Immature natural killer cell (primary cell): Measurements from ENCODE around the gene NRIP3. TPM values are rescaled to one million over a fixed set of nuclear protein-coding genes. Genes with fewer than 3 reads are reported as not detected.
"Not testable (repeated sequence)": the region's sequence is repeated elsewhere in the genome, so short reads cannot be mapped to it uniquely, and the experiment has no call there.

ENCODE experiments used
- DNase-seq, 3 donors: peaks; one replicate each; pipeline ENCODE4 v3.0.0; 2022; ENCODE audit warnings: mixed read lengths in 1 of 3
- H3K27ac Mint-ChIP-seq, 6 donors: one replicate each; pipeline ENCODE4 v1.8.0; 2020; ENCODE audit warnings: mixed read lengths in 6 of 6, mild to moderate bottlenecking in 5 of 6, inconsistent platforms in 4 of 6, moderate library complexity in 3 of 6
- H3K27me3 Mint-ChIP-seq, 3 donors: one replicate each; pipeline ENCODE4 v1.8.0; 2020 to 2021; ENCODE audit warnings: low read depth in 3 of 3, mild to moderate bottlenecking in 3 of 3, mixed read lengths in 3 of 3, moderate library complexity in 3 of 3, inconsistent platforms in 1 of 3
- H3K36me3 Mint-ChIP-seq, 3 donors: one replicate each; pipeline ENCODE4 v1.8.0; 2020; ENCODE audit warnings: mixed read lengths in 3 of 3, inconsistent platforms in 2 of 3, mild to moderate bottlenecking in 2 of 3
- H3K4me1 Mint-ChIP-seq, 2 donors: one replicate each; pipeline ENCODE4 v1.8.0; 2020; ENCODE audit warnings: inconsistent platforms in 2 of 2, mild to moderate bottlenecking in 2 of 2, mixed read lengths in 2 of 2, moderate library complexity in 1 of 2
- H3K4me3 Mint-ChIP-seq, 5 donors: one replicate each; pipeline ENCODE4 v1.8.0; 2020; ENCODE audit warnings: mild to moderate bottlenecking in 5 of 5, mixed read lengths in 5 of 5, inconsistent platforms in 3 of 5, moderate library complexity in 3 of 5
- H3K9me3 Mint-ChIP-seq, 6 donors: one replicate each; pipeline ENCODE4 v1.8.0; 2020; ENCODE audit warnings: mild to moderate bottlenecking in 6 of 6, mixed read lengths in 6 of 6, inconsistent platforms in 4 of 6, moderate library complexity in 3 of 6
- polyA plus RNA-seq, 3 donors: library from polyadenylated mRNA; unstranded; fragments of 300-500 nt; fragmentation: Illumina TruSeq; gene quantifications; one replicate each; pipeline ENCODE4 v1.2.3, GENCODE V29; 2021

Gene NRIP3
- polyA plus RNA-seq, 3 donors from 2014 or later = 0.19 to 1.1 TPM; not detected in 1

- no peak for DNase-seq
These were observed 23.3 kb downstream of the NRIP3 start for GRCh38 chr11:8980485-8980884.

GRCh38 chr11:8979365-8979764, 24.4 kb downstream of the NRIP3 start:
- not testable (repeated sequence) for H3K4me1 Mint-ChIP-seq, H3K36me3 Mint-ChIP-seq, H3K4me3 Mint-ChIP-seq, H3K9me3 Mint-ChIP-seq, DNase-seq, H3K27me3 Mint-ChIP-seq, H3K27ac Mint-ChIP-seq

More at GRCh38 chr11:8980485-8980884, 23.3 kb downstream of the NRIP3 start:
- H3K4me3 Mint-ChIP-seq = no peak overlapping the region
- H3K36me3 Mint-ChIP-seq = no peaks in the 10 kb centered on the region
- no peaks in the 10 kb centered on the region for H3K4me1 Mint-ChIP-seq
- H3K9me3 Mint-ChIP-seq = no peaks in the 10 kb centered on the region
- no peak overlapping the region for H3K27ac Mint-ChIP-seq
- no peaks in the 10 kb centered on the region for H3K27me3 Mint-ChIP-seq

- Mint-ChIP-seq H3K27ac (no peak overlapping the region), H3K4me1 (no peaks in the 10 kb centered on the region), H3K27me3 (no peaks in the 10 kb centered on the region), H3K36me3 (peaks cover 0 to 5% (median 3%) of the 10 kb centered on the region in 3 donors), H3K9me3 (no peaks in the 10 kb centered on the region), H3K4me3 (no peak overlapping the region)
- no peak for DNase-seq
These were observed 30.7 kb downstream of the NRIP3 start for GRCh38 chr11:8973121-8973520.

GRCh38 chr11:8971924-8972316, 31.9 kb downstream of the NRIP3 start:
- Mint-ChIP-seq H3K27ac (no peak overlapping the region), H3K4me1 (no peaks in the 10 kb centered on the region), H3K9me3 (no peaks in the 10 kb centered on the region), H3K36me3 (peaks cover 0 to 5% (median 3%) of the 10 kb centered on the region in 3 donors), H3K4me3 (no peak overlapping the region), H3K27me3 (no peaks in the 10 kb centered on the region)
- DNase-seq = no peak

GRCh38 chr11:8971196-8971923, 32.4 kb downstream of the NRIP3 start:
- Mint-ChIP-seq H3K27me3 (no peaks in the 10 kb centered on the region), H3K9me3 (no peaks in the 10 kb centered on the region), H3K4me3 (no peak overlapping the region), H3K4me1 (no peaks in the 10 kb centered on the region), H3K36me3 (peaks cover 0 to 5% (median 3%) of the 10 kb centered on the region in 3 donors), H3K27ac (no peak overlapping the region)
- no peak for DNase-seq

- Mint-ChIP-seq H3K9me3 (no peaks in the 10 kb centered on the region), H3K27me3 (peaks cover 0 to 3% (median 1%) of the 10 kb centered on the region in 3 donors), H3K27ac (peak overlapping the region in 1 of 6 donors; percentile 55), H3K36me3 (peaks cover 0 to 5% (median 3%) of the 10 kb centered on the region in 3 donors), H3K4me1 (peaks cover 28 to 32% of the 10 kb centered on the region in 2 donors), H3K4me3 (no peak overlapping the region)
- no peak for DNase-seq
These were observed 36.6 kb downstream of the NRIP3 start for GRCh38 chr11:8967184-8967583.

- Mint-ChIP-seq H3K36me3 (peaks cover 0 to 5% (median 3%) of the 10 kb centered on the region in 3 donors), H3K27me3 (peaks cover 0 to 3% (median 1%) of the 10 kb centered on the region in 3 donors), H3K9me3 (no peaks in the 10 kb centered on the region), H3K27ac (peak within 1 kb of the TSS; percentile 91 to 99 (median 99)), H3K4me1 (peaks cover 38 to 49% of the 10 kb centered on the region in 2 donors), H3K4me3 (peak within 1 kb of the TSS; percentile 94 to 99 (median 98))
- peak; percentile 83 to 87 (median 85) for DNase-seq
These were observed 39.2 kb downstream of the NRIP3 start, which contains the start of gene TMEM9B for GRCh38 chr11:8964324-8965320. Gene TMEM9B (minus strand): TSS chr11:8964442. CDS start chr11:8964313, 129 bp downstream.

GRCh38 chr11:8963569-8964323, 40.1 kb downstream of the NRIP3 start:
- Mint-ChIP-seq H3K27me3 (peaks cover 0 to 3% (median 1%) of the 10 kb centered on the region in 3 donors), H3K27ac (peak overlapping the region; percentile 91 to 99 (median 99)), H3K9me3 (no peaks in the 10 kb centered on the region), H3K4me3 (peak overlapping the region; percentile 94 to 99 (median 98)), H3K36me3 (peaks cover 0 to 3% (median 1%) of the 10 kb centered on the region in 3 donors), H3K4me1 (peaks cover 42 to 54% of the 10 kb centered on the region in 2 donors)
- DNase-seq = peak; percentile 79 to 84 (median 82)

GRCh38 chr11:8962841-8963240, 41.0 kb downstream of the NRIP3 start:
- H3K36me3 Mint-ChIP-seq = no peaks in the 10 kb centered on the region
- no peaks in the 10 kb centered on the region for H3K9me3 Mint-ChIP-seq
- H3K4me1 Mint-ChIP-seq = peaks cover 43 to 54% of the 10 kb centered on the region in 2 donors
- peaks cover 0 to 3% (median 1%) of the 10 kb centered on the region in 3 donors for H3K27me3 Mint-ChIP-seq
- peak overlapping the region; percentile 91 to 99 (median 99) for H3K27ac Mint-ChIP-seq
- peak overlapping the region; percentile 65 to 99 (median 94) for H3K4me3 Mint-ChIP-seq
- DNase-seq = no peak

- peak overlapping the region in 5 of 6 donors; percentile 3 to 67 (median 46) for H3K27ac Mint-ChIP-seq
- no peaks in the 10 kb centered on the region for H3K36me3 Mint-ChIP-seq
- DNase-seq = no peak
- peaks cover 50 to 67% of the 10 kb centered on the region in 2 donors for H3K4me1 Mint-ChIP-seq
- H3K27me3 Mint-ChIP-seq = peaks cover 0 to 3% (median 1%) of the 10 kb centered on the region in 3 donors
- H3K4me3 Mint-ChIP-seq = no peak overlapping the region
- no peaks in the 10 kb centered on the region for H3K9me3 Mint-ChIP-seq
These were observed 42.4 kb downstream of the NRIP3 start for GRCh38 chr11:8961401-8961800.

GRCh38 chr11:8959546-8960166, 44.1 kb downstream of the NRIP3 start:
- DNase-seq = peak; percentile 31 to 49 (median 36)
- peak overlapping the region in 5 of 6 donors; percentile 11 to 30 (median 24) for H3K27ac Mint-ChIP-seq
- H3K36me3 Mint-ChIP-seq = peaks cover 0 to 3% (median 3%) of the 10 kb centered on the region in 3 donors
- H3K9me3 Mint-ChIP-seq = no peaks in the 10 kb centered on the region
- H3K4me1 Mint-ChIP-seq = peaks cover 40 to 59% of the 10 kb centered on the region in 2 donors
- H3K4me3 Mint-ChIP-seq = no peak overlapping the region
- peaks cover 0 to 3% (median 1%) of the 10 kb centered on the region in 3 donors for H3K27me3 Mint-ChIP-seq

GRCh38 chr11:8956860-8957259, 46.9 kb downstream of the NRIP3 start:
- H3K4me1 Mint-ChIP-seq = peaks cover 24 to 40% of the 10 kb centered on the region in 2 donors
- H3K36me3 Mint-ChIP-seq = peaks cover 5 to 17% (median 13%) of the 10 kb centered on the region in 3 donors
- H3K27ac Mint-ChIP-seq = peak overlapping the region in 2 of 6 donors; percentile 26 to 62
- H3K27me3 Mint-ChIP-seq = no peaks in the 10 kb centered on the region
- no peak overlapping the region for H3K4me3 Mint-ChIP-seq
- no peak for DNase-seq
- no peaks in the 10 kb centered on the region for H3K9me3 Mint-ChIP-seq
